Mesenchymal stem cell (in vitro differentiated cells and primary cell): Measurements from ENCODE around the gene PDE2A. TPM values are rescaled to one million over a fixed set of nuclear protein-coding genes. Genes with fewer than 3 reads are reported as not detected.
A peak's percentile ranks its signal among the peaks of the same experiment; 100 is the strongest.

Experiments
- DNase-seq: peaks from one replicate; pipeline ENCODE4 v3.0.0-alpha.2; 2013
- H2AFZ ChIP-seq: one replicate; pipeline ENCODE4 v1.6.1; 2013; ENCODE audit warnings: low read depth, mild to moderate bottlenecking, control low read depth, inconsistent platforms, low read length, moderate library complexity
- H2AK5ac ChIP-seq: 2 replicates; pipeline ENCODE4 v1.6.1; 2013; ENCODE audit warnings: low read length, moderate library complexity, mild to moderate bottlenecking, inconsistent platforms; ENCODE audit not compliant: severe bottlenecking
- H2BK120ac ChIP-seq: one replicate; pipeline ENCODE4 v1.6.1; 2013; ENCODE audit warnings: low read depth, mild to moderate bottlenecking, inconsistent platforms, low read length, moderate library complexity
- H2BK12ac ChIP-seq, 2 experiments: one replicate each; pipeline ENCODE4 v1.6.1; 2013; ENCODE audit warnings: inconsistent platforms in 2 of 2, low read length in 2 of 2, mild to moderate bottlenecking in 2 of 2, moderate library complexity in 2 of 2, control low read depth in 1 of 2
- H2BK15ac ChIP-seq: one replicate; pipeline ENCODE4 v1.6.1; 2013; ENCODE audit warnings: mild to moderate bottlenecking, low read depth, inconsistent platforms; ENCODE audit not compliant: poor library complexity, severe bottlenecking
- H2BK5ac ChIP-seq: 2 replicates; pipeline ENCODE4 v1.6.1; 2013; ENCODE audit warnings: low read depth, mild to moderate bottlenecking, low read length, control low read depth, inconsistent platforms; ENCODE audit not compliant: poor library complexity, severe bottlenecking
- H3K14ac ChIP-seq, 2 experiments: one replicate each; pipeline ENCODE4 v1.6.1; 2013; ENCODE audit warnings: inconsistent platforms in 2 of 2, low read length in 2 of 2, control low read depth in 1 of 2, mild to moderate bottlenecking in 1 of 2, moderate library complexity in 1 of 2
- H3K18ac ChIP-seq, 2 experiments: one replicate each; pipeline ENCODE4 v1.6.1; 2013; ENCODE audit warnings: inconsistent platforms in 2 of 2, low read length in 2 of 2, control low read depth in 1 of 2, low read depth in 1 of 2, mild to moderate bottlenecking in 1 of 2
- H3K23ac ChIP-seq, 2 experiments: one replicate each; pipeline ENCODE4 v1.6.1; 2013; ENCODE audit warnings: inconsistent platforms in 2 of 2, low read length in 2 of 2, mild to moderate bottlenecking in 2 of 2, moderate library complexity in 2 of 2, control low read depth in 1 of 2
- H3K27ac ChIP-seq: 2 replicates; pipeline ENCODE4 v1.5.1; 2013; ENCODE audit warnings: mild to moderate bottlenecking, moderate library complexity, low read length, control low read depth, inconsistent platforms; ENCODE audit not compliant: poor library complexity, severe bottlenecking
- H3K27me3 ChIP-seq, 2 experiments: 2 replicates each; pipeline versions ENCODE4 v1.6.1 to v1.7.0; 2013; ENCODE audit warnings: low read length in 2 of 2, mild to moderate bottlenecking in 2 of 2, moderate library complexity in 2 of 2, control low read depth in 1 of 2, inconsistent platforms in 1 of 2; ENCODE audit not compliant: control insufficient read depth in 1 of 2, insufficient read depth in 1 of 2
- H3K36me3 ChIP-seq, 2 experiments: 2 replicates each; pipeline versions ENCODE4 v1.6.1 to v1.7.0; 2013; ENCODE audit warnings: low read length in 2 of 2, control low read depth in 1 of 2, inconsistent platforms in 1 of 2, low read depth in 1 of 2, mild to moderate bottlenecking in 1 of 2; ENCODE audit not compliant: insufficient read depth in 2 of 2, control insufficient read depth in 1 of 2
- H3K4ac ChIP-seq, 2 experiments: one replicate each; pipeline ENCODE4 v1.6.1; 2013; ENCODE audit warnings: inconsistent platforms in 2 of 2, low read length in 2 of 2, mild to moderate bottlenecking in 2 of 2, moderate library complexity in 2 of 2, control low read depth in 1 of 2, low read depth in 1 of 2
- H3K4me1 ChIP-seq: 2 replicates; pipeline ENCODE4 v1.6.1; 2013; ENCODE audit warnings: low read depth, low read length, control low read depth; ENCODE audit not compliant: control insufficient read depth, insufficient read depth
- H3K4me2 ChIP-seq: 2 replicates; pipeline ENCODE4 v1.6.1; 2013; ENCODE audit warnings: low read length, mild to moderate bottlenecking, inconsistent platforms; ENCODE audit not compliant: poor library complexity, severe bottlenecking
- H3K4me3 ChIP-seq, 2 experiments: 2 replicates each; pipeline versions ENCODE4 v1.5.1 to v1.7.0; 2013; ENCODE audit warnings: low read length in 2 of 2, mild to moderate bottlenecking in 2 of 2, control low read depth in 1 of 2, low read depth in 1 of 2; ENCODE audit not compliant: insufficient read depth in 1 of 2
- H3K79me1 ChIP-seq: replicated peaks from 2 replicates; pipeline ENCODE4 v1.6.1; 2013; ENCODE audit warnings: mild to moderate bottlenecking, control low read depth, low read length, inconsistent platforms; ENCODE audit not compliant: poor library complexity, severe bottlenecking
- H3K9ac ChIP-seq: 2 replicates; pipeline ENCODE4 v1.7.0; 2013; ENCODE audit warnings: mild to moderate bottlenecking, low read length, moderate library complexity
- H3K9me3 ChIP-seq: 2 replicates; pipeline ENCODE4 v1.7.0; 2013; ENCODE audit warnings: mild to moderate bottlenecking, low read length; ENCODE audit not compliant: control insufficient read depth
- H4K8ac ChIP-seq: one replicate; pipeline ENCODE4 v1.6.1; 2013; ENCODE audit warnings: inconsistent platforms, mild to moderate bottlenecking, low read length, moderate library complexity
- H4K91ac ChIP-seq: one replicate; pipeline ENCODE4 v1.6.1; 2013; ENCODE audit warnings: mild to moderate bottlenecking, low read length, inconsistent platforms
- WGBS: methylation state at CpG from one replicate; pipeline ENCODE4 v1.1.7; 2013; ENCODE audit warnings: mixed read lengths; 5-methylcytosine and 5-hydroxymethylcytosine counted together
- polyA plus RNA-seq, 2 experiments: library from polyadenylated mRNA; stranded (reverse); fragments of 200-250 nt; gene quantifications; one replicate each; pipeline ENCODE4 v1.2.3, GENCODE V29; 2013

The PDE2A gene
- 0.61 TPM for polyA plus RNA-seq (2013, experiment 1 of 2)
- polyA plus RNA-seq (2013, experiment 2 of 2) = 0.56 TPM

DNA sequence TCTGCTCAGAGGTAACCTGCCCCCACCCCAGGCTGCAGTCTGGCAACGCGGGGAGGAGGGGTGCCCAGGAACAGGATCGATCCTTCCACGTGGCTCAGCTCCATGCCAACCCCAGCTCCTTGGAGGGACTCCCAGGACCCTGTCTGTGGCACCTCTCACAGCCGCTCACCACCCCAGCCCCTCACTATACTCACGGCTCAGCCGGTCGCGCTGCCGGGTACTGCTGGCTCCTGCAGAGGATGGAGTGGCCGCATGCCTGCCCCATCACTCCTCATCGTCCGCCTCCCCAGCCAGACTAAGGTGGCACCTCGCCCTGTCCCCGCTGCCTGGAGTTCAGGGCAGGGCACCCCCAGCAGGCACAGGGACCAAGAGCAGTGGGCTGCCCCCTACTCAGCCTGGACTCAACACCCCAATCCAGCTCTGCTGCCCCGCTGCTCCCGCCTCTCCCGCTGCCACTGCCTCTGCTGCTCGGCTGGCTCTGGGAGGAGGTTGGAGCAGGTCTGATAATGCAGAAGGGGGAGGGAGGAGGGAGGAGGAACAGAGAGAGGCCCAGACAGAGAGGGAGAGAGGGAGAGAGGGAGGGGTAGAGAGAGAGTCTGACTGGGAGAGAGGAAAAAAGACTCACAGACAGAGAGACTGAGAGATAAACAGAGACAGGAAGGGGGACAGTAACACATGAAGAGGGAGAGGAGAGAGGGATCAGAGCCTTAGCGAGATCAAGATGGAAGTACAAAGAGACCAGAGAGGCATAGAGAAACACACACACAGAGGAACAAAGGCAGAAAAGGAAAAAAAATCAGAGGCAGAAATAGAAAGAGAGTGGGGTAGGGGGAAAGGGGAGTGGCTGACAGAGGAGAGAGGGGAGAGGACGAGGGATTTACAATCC lies at the start of gene PDE2A:
Gene PDE2A (minus strand): TSS at position 480 of the 886 bp plus-strand sequence. CDS start 215 bp downstream, at position 265.
- peaks cover 96 to 98% of the 10 kb centered on the region in 2 experiments for H3K27me3 ChIP-seq
- no peak within 1 kb of the TSS for H3K23ac ChIP-seq
- H3K9me3 ChIP-seq = no peaks in the 10 kb centered on the region
- no peak within 1 kb of the TSS for H2BK15ac ChIP-seq
- H3K27ac ChIP-seq = no peak within 1 kb of the TSS
- no peak within 1 kb of the TSS for H3K4me2 ChIP-seq
- no peak within 1 kb of the TSS for H3K4ac ChIP-seq
- no peak within 1 kb of the TSS for H2AK5ac ChIP-seq
- H3K9ac ChIP-seq = no peak within 1 kb of the TSS
- no peaks in the 10 kb centered on the region for H3K79me1 ChIP-seq
- peaks cover 9% of the 10 kb centered on the region for H3K4me1 ChIP-seq
- H3K36me3 ChIP-seq = no peaks in the 10 kb centered on the region
- H3K18ac ChIP-seq = no peak within 1 kb of the TSS
- no peak within 1 kb of the TSS for H4K91ac ChIP-seq
- H3K4me3 ChIP-seq = no peak within 1 kb of the TSS
- 10% methylated on average over 19 of the region's 21 CpGs for WGBS
- no peak within 1 kb of the TSS for H2BK120ac ChIP-seq
- H4K8ac ChIP-seq = peak within 1 kb of the TSS; percentile 13
- no peak within 1 kb of the TSS for H2BK5ac ChIP-seq
- DNase-seq = no peak
- no peak within 1 kb of the TSS for H2BK12ac ChIP-seq
- no peak within 1 kb of the TSS for H3K14ac ChIP-seq
- H2AFZ ChIP-seq = no peak within 1 kb of the TSS

DNA sequence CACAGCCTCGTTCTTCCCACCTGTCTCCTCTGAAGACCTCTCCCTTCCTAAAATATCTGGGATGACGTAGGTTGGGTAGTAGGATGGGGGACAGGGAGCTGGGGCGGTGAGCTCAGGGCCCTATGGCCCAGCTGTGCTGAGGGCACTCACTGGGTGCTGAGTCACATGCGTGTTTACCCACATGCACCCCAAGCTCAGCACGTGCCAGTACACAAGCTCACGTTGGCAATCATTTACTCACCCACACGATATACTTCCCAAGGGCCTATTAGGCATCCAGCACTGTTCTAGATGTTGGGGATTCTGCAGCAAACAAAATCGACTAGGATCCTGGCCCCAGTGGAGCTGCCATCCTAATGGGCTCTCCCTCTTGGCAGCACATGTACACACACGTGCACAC lies 49.3 kb upstream of the PDE2A start:
- H2BK12ac ChIP-seq = no peak overlapping the region
- H4K8ac ChIP-seq = no peak overlapping the region
- peak overlapping the region; percentile 20 for H3K9ac ChIP-seq
- no peaks in the 10 kb centered on the region for H3K27me3 ChIP-seq
- H3K14ac ChIP-seq = no peak overlapping the region
- no peak overlapping the region for H2BK15ac ChIP-seq
- H2AK5ac ChIP-seq = no peak overlapping the region
- H3K4me1 ChIP-seq = peaks cover 47% of the 10 kb centered on the region
- H4K91ac ChIP-seq = no peak overlapping the region
- no peak for DNase-seq
- no peak overlapping the region for H3K23ac ChIP-seq
- no peak overlapping the region for H2BK5ac ChIP-seq
- no peak overlapping the region for H3K18ac ChIP-seq
- no peak overlapping the region for H3K4me2 ChIP-seq
- 94% methylated on average over 8 of the region's 9 CpGs for WGBS
- no peak overlapping the region for H3K4ac ChIP-seq
- H2AFZ ChIP-seq = no peak overlapping the region
- H3K9me3 ChIP-seq = no peaks in the 10 kb centered on the region
- H3K4me3 ChIP-seq = no peak overlapping the region
- H3K36me3 ChIP-seq = peaks cover 15 to 19% of the 10 kb centered on the region in 2 experiments
- H3K79me1 ChIP-seq = peaks cover 25% of the 10 kb centered on the region
- no peak overlapping the region for H2BK120ac ChIP-seq
- H3K27ac ChIP-seq = no peak overlapping the region

DNA sequence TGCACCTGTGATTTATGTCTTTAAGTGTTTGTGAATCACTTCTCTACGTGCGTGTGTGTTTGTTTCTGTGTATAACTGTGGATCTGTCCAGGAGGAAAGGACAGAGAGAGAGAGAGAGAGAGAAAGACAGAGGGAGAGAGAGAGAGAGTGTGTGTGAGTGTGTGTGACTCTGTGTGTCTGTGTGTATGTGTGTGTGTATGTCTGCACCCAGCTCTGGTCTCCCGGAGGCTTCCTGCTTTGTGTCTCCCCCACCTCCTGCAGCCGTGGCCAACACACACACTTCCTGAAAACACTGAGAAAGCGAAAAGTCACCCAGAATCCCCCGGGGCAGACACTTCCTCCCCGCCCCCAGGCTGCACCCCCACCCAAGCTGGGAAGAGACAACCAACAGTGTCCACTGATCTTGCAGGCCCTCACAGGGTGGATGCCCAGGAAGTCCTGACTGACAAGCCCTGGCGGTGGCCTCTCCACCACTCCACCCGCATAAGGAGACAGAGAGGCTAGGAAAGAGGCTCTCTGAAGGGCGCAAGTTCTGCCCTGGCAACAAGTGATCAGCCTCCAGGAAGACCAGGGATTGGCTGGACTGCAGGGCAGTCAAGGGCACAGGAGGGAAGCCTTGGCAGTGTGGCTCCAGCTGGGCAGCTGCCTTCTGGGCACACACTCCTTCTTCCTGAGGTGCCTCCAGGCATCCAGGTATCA lies 48.0 kb upstream of the PDE2A start:
- Histone ChIP-seq H4K91ac (peak overlapping the region; percentile 94), H2BK5ac (peak overlapping the region; percentile 73), H2BK120ac (no peak overlapping the region), H3K27ac (peak overlapping the region; percentile 89), H3K9ac (peak overlapping the region; percentile 82), H3K4me2 (peak overlapping the region; percentile 85), H2BK15ac (no peak overlapping the region), H3K9me3 (no peaks in the 10 kb centered on the region), H3K79me1 (peaks cover 35% of the 10 kb centered on the region), H3K4ac (peak overlapping the region; percentile 68 to 77), H4K8ac (peak overlapping the region; percentile 96), H3K27me3 (no peaks in the 10 kb centered on the region), H3K4me1 (peaks cover 58% of the 10 kb centered on the region), H2AK5ac (peak overlapping the region; percentile 50), H3K14ac (peak overlapping the region in 1 of 2 experiments; percentile 73), H2BK12ac (peak overlapping the region; percentile 46 to 56), H3K23ac (no peak overlapping the region), H3K18ac (peak overlapping the region; percentile 79 to 94), H2AFZ (peak overlapping the region; percentile 80), H3K36me3 (peaks cover 24 to 30% of the 10 kb centered on the region in 2 experiments), H3K4me3 (peak overlapping the region; percentile 55 to 82)
- DNase-seq = peak; percentile 93
- 20% methylated on average over 9 of the region's 10 CpGs for WGBS

DNA sequence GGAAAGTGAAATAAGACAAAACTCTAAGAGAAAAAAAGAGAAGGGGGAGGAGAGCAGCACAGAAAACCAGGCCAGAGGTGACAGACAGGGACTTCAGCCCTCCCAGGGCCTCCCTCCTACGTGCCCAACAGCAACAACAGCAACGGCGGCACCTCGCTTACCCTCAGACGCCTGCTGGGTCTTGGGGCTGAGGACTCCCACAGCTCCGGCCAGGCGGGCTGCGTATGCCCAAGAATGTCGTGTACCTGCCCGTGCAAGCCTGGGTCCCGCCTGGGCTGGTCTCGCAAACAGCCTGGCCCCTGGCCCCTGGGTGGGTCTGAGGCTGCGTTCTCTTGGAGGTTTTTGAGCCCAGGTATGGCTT lies 47.4 kb upstream of the PDE2A start:
- Histone ChIP-seq H3K27ac (peak overlapping the region; percentile 89), H3K23ac (no peak overlapping the region), H4K91ac (peak overlapping the region; percentile 94), H2AK5ac (no peak overlapping the region), H3K36me3 (peaks cover 30 to 31% of the 10 kb centered on the region in 2 experiments), H3K18ac (peak overlapping the region; percentile 79 to 94), H3K79me1 (peaks cover 39% of the 10 kb centered on the region), H3K9me3 (no peaks in the 10 kb centered on the region), H3K4me2 (peak overlapping the region; percentile 85), H3K4me3 (peak overlapping the region; percentile 55 to 82), H2BK12ac (peak overlapping the region; percentile 4 to 56), H3K14ac (no peak overlapping the region), H2AFZ (no peak overlapping the region), H3K27me3 (no peaks in the 10 kb centered on the region), H2BK120ac (no peak overlapping the region), H2BK5ac (no peak overlapping the region), H3K9ac (peak overlapping the region; percentile 82), H3K4me1 (peaks cover 61% of the 10 kb centered on the region), H2BK15ac (no peak overlapping the region), H4K8ac (peak overlapping the region; percentile 96), H3K4ac (peak overlapping the region; percentile 5 to 68)
- WGBS = 70% methylated on average over 13 of the region's 13 CpGs
- DNase-seq = no peak
